Uterus (tissue), 4 donors: ENCODE results near the gene ZC3H13. TPM values are rescaled to one million over a fixed set of nuclear protein-coding genes. Genes with fewer than 3 reads are reported as not detected.

Source experiments
- DNase-seq, 2 donors: peaks; one replicate each; pipeline ENCODE4 v3.0.0-alpha.2; 2019 to 2020
- H3K27ac ChIP-seq, 2 donors: fragments of 200-600 bp; sonication (generic); 1 replicate in 1 of 2; 2 replicates in 1 of 2; pipeline ENCODE4 v1.5.1; 2016 to 2018
- H3K27me3 ChIP-seq, 2 donors: fragments of 200-600 bp; sonication (generic); one replicate each; pipeline ENCODE4 v1.5.1; 2018 to 2019; ENCODE audit warnings: control low read depth in 1 of 2
- H3K36me3 ChIP-seq, 2 donors: fragments of 200-600 bp; sonication (generic); one replicate each; pipeline ENCODE4 v1.5.1; 2019; ENCODE audit warnings: control low read depth in 1 of 2
- H3K4me1 ChIP-seq, 2 donors: fragments of 200-600 bp; sonication (generic); one replicate each; pipeline ENCODE4 v1.5.1; 2018 to 2019; ENCODE audit warnings: control low read depth in 1 of 2
- H3K4me3 ChIP-seq, 2 donors: fragments of 200-600 bp; sonication (generic); 1 replicate in 1 of 2; 2 replicates in 1 of 2; pipeline ENCODE4 v1.5.1; 2018 to 2019; ENCODE audit warnings: mild to moderate bottlenecking in 1 of 2
- H3K9me3 ChIP-seq, 2 donors: fragments of 200-600 bp; sonication (generic); one replicate each; pipeline ENCODE4 v1.5.1; 2019; ENCODE audit warnings: control low read depth in 1 of 2
- POLR2A ChIP-seq, 2 donors: fragments of 450-650 bp; IDR thresholded peaks; one replicate each; pipeline ENCODE4 v1.6.1; 2016; ENCODE audit warnings: antibody characterized with exemption in 2 of 2, mild to moderate bottlenecking in 1 of 2, moderate library complexity in 1 of 2
- intact Hi-C: fragments of 100-400 bp; cut with DNase I; formaldehyde crosslinking; loops from one replicate; pipeline ENCODE4 v1.15.1; 2023; ENCODE audit warnings: low total_unique reads
- total RNA-seq, 4 donors: library from RNA; depleted of rRNA in 3 of 4; stranded (reverse); fragments of >200 nt in 3 of 4; gene quantifications; one replicate each; pipeline versions ENCODE4 v1.1.0 to v1.2.4, GENCODE V29; 2014 to 2023
- TF ChIP-seq, protein P1 (sequence below), 4 experiments: fragments of 200-600 bp in 2 of 4; fragments of 450-650 bp in 2 of 4; sonication (generic) in 2 of 4; IDR thresholded peaks; one replicate each; pipeline ENCODE4 v1.5.1; 2016 to 2019; ENCODE audit warnings: antibody characterized with exemption in 4 of 4, mild to moderate bottlenecking in 2 of 4, moderate library complexity in 1 of 4
- donor health status: DM: yes; HTN: yes; CAD: no.

ZC3H13 gene
- total RNA-seq, 4 donors from 2014 or later: 16.5 to 73.0 (median 37.1) TPM

DNA sequence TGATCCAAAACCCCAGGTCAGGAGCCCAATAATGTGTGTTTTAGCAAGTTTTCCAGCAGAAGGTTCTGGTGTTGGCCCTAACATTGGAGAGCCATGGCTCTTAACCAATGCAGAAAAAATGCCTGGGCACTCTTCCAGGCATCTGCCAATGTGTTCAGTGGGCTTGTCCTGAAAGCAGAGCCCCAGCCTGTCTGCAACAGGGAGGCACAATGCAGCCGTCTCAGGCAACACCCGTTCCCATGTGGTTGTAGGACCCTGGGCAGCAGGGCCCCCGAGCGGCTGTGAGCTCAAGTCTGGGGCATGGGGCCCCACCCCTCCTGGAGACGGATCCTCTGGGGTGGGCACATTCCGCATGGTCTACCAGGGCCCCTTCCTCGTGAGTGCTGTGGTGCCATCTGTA is 142.9 kb downstream of the ZC3H13 start:
- no peak overlapping the region for H3K4me3 ChIP-seq
- H3K27ac ChIP-seq: no peak overlapping the region
- TF ChIP-seq, protein P1, sequence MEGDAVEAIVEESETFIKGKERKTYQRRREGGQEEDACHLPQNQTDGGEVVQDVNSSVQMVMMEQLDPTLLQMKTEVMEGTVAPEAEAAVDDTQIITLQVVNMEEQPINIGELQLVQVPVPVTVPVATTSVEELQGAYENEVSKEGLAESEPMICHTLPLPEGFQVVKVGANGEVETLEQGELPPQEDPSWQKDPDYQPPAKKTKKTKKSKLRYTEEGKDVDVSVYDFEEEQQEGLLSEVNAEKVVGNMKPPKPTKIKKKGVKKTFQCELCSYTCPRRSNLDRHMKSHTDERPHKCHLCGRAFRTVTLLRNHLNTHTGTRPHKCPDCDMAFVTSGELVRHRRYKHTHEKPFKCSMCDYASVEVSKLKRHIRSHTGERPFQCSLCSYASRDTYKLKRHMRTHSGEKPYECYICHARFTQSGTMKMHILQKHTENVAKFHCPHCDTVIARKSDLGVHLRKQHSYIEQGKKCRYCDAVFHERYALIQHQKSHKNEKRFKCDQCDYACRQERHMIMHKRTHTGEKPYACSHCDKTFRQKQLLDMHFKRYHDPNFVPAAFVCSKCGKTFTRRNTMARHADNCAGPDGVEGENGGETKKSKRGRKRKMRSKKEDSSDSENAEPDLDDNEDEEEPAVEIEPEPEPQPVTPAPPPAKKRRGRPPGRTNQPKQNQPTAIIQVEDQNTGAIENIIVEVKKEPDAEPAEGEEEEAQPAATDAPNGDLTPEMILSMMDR (IDR thresholded peaks at IDR 0.05): no peak
- TF ChIP-seq POLR2A (IDR thresholded peaks at IDR 0.05): no peak
- H3K9me3 ChIP-seq: no peaks in the 10 kb centered on the region
- intact Hi-C loops: no loop called here
- H3K36me3 ChIP-seq: no peaks in the 10 kb centered on the region
- no peaks in the 10 kb centered on the region for H3K27me3 ChIP-seq
- no peaks in the 10 kb centered on the region for H3K4me1 ChIP-seq
- DNase-seq: no peak

DNA sequence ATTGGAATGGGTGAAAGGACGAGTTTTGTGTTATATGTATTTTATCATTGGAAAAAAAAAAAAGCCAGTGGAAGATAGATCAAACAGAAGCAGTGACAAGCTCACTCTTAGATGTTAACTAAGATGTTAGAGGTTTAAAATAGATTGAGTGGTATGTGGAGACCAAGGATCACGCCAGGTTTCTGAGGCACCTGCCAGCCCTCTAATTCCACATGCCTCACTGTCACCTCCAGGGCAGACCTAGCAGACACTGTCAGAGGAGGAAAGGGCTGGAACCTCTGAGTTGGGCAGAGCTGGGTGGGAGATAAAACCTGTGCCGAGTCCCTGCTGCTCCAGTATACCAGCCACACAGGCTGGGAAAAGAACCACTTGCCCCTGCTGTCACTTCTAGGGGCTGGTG is 143.5 kb downstream of the ZC3H13 start:
- TF ChIP-seq, protein P1 (IDR thresholded peaks at IDR 0.05): no peak
- TF ChIP-seq POLR2A (IDR thresholded peaks at IDR 0.05): no peak
- H3K27me3 ChIP-seq: no peaks in the 10 kb centered on the region
- no peak overlapping the region for H3K4me3 ChIP-seq
- DNase-seq: no peak
- intact Hi-C loops: no loop called here
- no peaks in the 10 kb centered on the region for H3K9me3 ChIP-seq
- H3K36me3 ChIP-seq: no peaks in the 10 kb centered on the region
- no peaks in the 10 kb centered on the region for H3K4me1 ChIP-seq
- H3K27ac ChIP-seq: no peak overlapping the region

DNA sequence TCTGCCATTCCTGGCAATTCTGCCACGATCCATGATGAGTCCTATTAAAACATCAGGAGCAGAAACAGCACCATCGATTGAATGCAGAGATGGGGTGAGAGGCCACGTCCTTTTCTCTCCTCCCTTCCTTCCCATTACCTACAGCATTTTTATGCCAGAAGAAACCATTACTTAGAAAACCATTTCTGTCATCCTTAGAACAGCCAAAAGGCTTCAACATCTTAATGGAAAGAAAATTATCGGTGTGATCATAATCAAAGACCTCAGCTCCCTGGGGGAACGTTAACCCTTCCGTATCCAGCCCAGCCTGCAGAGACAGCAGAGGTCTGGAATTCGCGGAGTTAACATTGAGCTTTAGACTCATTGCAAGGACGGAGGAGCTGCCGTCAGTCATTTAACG is 145.0 kb downstream of the ZC3H13 start:
- Histone ChIP-seq H3K4me3 (no peak overlapping the region), H3K4me1 (no peaks in the 10 kb centered on the region), H3K27ac (no peak overlapping the region), H3K9me3 (no peaks in the 10 kb centered on the region), H3K36me3 (no peaks in the 10 kb centered on the region), H3K27me3 (no peaks in the 10 kb centered on the region)
- intact Hi-C loops: no loop called here
- no peak for DNase-seq
- TF ChIP-seq POLR2A (IDR thresholded peaks at IDR 0.05): no peak
- TF ChIP-seq, protein P1 (IDR thresholded peaks at IDR 0.05): no peak

Other genes with a start within 250 kb of the ZC3H13 start
- 1 to 10 TPM in 1 of 4 donors, under 1 TPM in 3; under 0.01 to 4.6 (median 0.09) TPM for gene SIAH3, start 201.0 kb downstream of the ZC3H13 start, total RNA-seq
- under 1 TPM in 1 of 4 donors, not detected in 3; 0.28 TPM for gene CPB2, start 52.3 kb upstream of the ZC3H13 start, total RNA-seq
- 10 to 100 TPM; 17.3 to 34.8 (median 24.7) TPM for gene LCP1, start 129.4 kb upstream of the ZC3H13 start, total RNA-seq
- gene LRRC63, start 159.2 kb upstream of the ZC3H13 start, total RNA-seq: 1 to 10 TPM in 1 of 4 donors, not detected in 3; 1.2 TPM